H1 (cell line): ENCODE measurements around the gene PSMD12.

Experiments used
- ATF3 ChIP-seq: IDR thresholded peaks from 2 replicates; pipeline ENCODE4 v1.6.1; 2011; ENCODE audit warnings: low read depth, mild to moderate bottlenecking, low read length; ENCODE audit not compliant: insufficient read depth
- CBX8 ChIP-seq: fragments of 300-800, 300-1000 bp; sonication (generic); IDR thresholded peaks from 2 replicates; pipeline ENCODE4 v1.7.1; 2016; ENCODE audit warnings: low read depth, low read length, borderline replicate concordance
- CTCF ChIP-seq, 3 experiments: IDR thresholded peaks; 1 replicate in 2 of 3; 2 replicates in 1 of 3; pipeline versions ENCODE4 v1.5.1 to v1.6.1; 2011; ENCODE audit warnings: low read length in 3 of 3, mild to moderate bottlenecking in 3 of 3, inconsistent platforms in 2 of 3, low read depth in 1 of 3, moderate library complexity in 1 of 3; ENCODE audit not compliant: insufficient read depth in 1 of 3; ENCODE audit errors: control extremely low read depth in 1 of 3
- E2F6 ChIP-seq: IDR thresholded peaks from 2 replicates; pipeline ENCODE4 v1.6.1; 2012; ENCODE audit warnings: inconsistent platforms
- EP300 ChIP-seq, 2 experiments: IDR thresholded peaks; 1 replicate in 1 of 2; 2 replicates in 1 of 2; pipeline ENCODE4 v1.6.1; 2011 to 2012; ENCODE audit warnings: low read depth in 2 of 2, low read length in 2 of 2, mild to moderate bottlenecking in 2 of 2, borderline replicate concordance in 1 of 2, inconsistent platforms in 1 of 2, moderate library complexity in 1 of 2
- EZH2 ChIP-seq: fragments of 200-600 bp; sonication (generic); IDR thresholded peaks from 2 replicates; pipeline ENCODE4 v1.7.1; 2012; ENCODE audit warnings: low read depth, mild to moderate bottlenecking, moderate library complexity, low read length, inconsistent platforms; ENCODE audit not compliant: severe bottlenecking
- MAFK ChIP-seq: IDR thresholded peaks from 2 replicates; pipeline ENCODE4 v1.6.1; 2012; ENCODE audit warnings: low read depth, mild to moderate bottlenecking, improper control_type of control experiment, low read length
- MAX ChIP-seq: IDR thresholded peaks from 2 replicates; pipeline ENCODE4 v1.6.1; 2012; ENCODE audit warnings: inconsistent platforms
- POLR2A ChIP-seq, 2 experiments: IDR thresholded peaks; 1 replicate in 1 of 2; 2 replicates in 1 of 2; pipeline ENCODE4 v1.6.1; 2011; ENCODE audit warnings: low read depth in 2 of 2, low read length in 2 of 2, mild to moderate bottlenecking in 2 of 2; ENCODE audit errors: control extremely low read depth in 1 of 2
- TBP ChIP-seq: IDR thresholded peaks from 2 replicates; pipeline ENCODE4 v1.6.1; 2011; ENCODE audit warnings: low read depth, low read length, improper control_type of control experiment
- TEAD4 ChIP-seq: IDR thresholded peaks from 2 replicates; pipeline ENCODE4 v1.6.1; 2012; ENCODE audit warnings: low read depth, low read length, inconsistent platforms, mixed read lengths
- YY1 ChIP-seq: IDR thresholded peaks from 2 replicates; pipeline ENCODE4 v1.6.1; 2011; ENCODE audit warnings: low read depth, mild to moderate bottlenecking, low read length
- ZNF274 ChIP-seq: IDR thresholded peaks from 2 replicates; pipeline ENCODE4 v1.7.0; 2012; ENCODE audit warnings: low read length, borderline replicate concordance; ENCODE audit errors: extremely low read depth

- no peak for TF ChIP-seq TEAD4
- TF ChIP-seq CTCF (IDR thresholded peaks at IDR 0.05; ENCODE audit: control extremely low read depth in 1 of 3, insufficient read depth in 1 of 3, low read depth in 1 of 3, low read length in 3 of 3) = no peak
- no peak for TF ChIP-seq ZNF274
- TF ChIP-seq POLR2A (IDR thresholded peaks at IDR 0.05; ENCODE audit: control extremely low read depth in 1 of 2, low read depth in 2 of 2, low read length in 2 of 2) = no peak
- no peak for TF ChIP-seq EZH2
- no peak for TF ChIP-seq ATF3
- no peak for TF ChIP-seq EP300 (IDR thresholded peaks at IDR 0.05; ENCODE audit: borderline replicate concordance in 1 of 2, low read depth in 2 of 2, low read length in 2 of 2)
- no peak for TF ChIP-seq MAX
- no peak for TF ChIP-seq CBX8
- no peak for TF ChIP-seq E2F6
- no peak for TF ChIP-seq YY1
- TF ChIP-seq MAFK = no peak
- TF ChIP-seq TBP = no peak
These were observed 18.6 kb downstream of the PSMD12 start for GRCh38 chr17:67347826-67348225.
